Adrenal gland (tissue), 5 donors: Measurements from ENCODE around the gene OIP5.

ENCODE experiments used
- CTCF ChIP-seq, 6 experiments: fragments of 450-650 bp in 4 of 6; fragments of 200-600 bp in 2 of 6; sonication (generic) in 1 of 6; IDR thresholded peaks; 1 replicate in 5 of 6; 2 replicates in 1 of 6; pipeline versions ENCODE4 v1.5.1 to v1.8.0; 2016 to 2021; ENCODE audit warnings: antibody characterized with exemption in 6 of 6, mild to moderate bottlenecking in 2 of 6, moderate library complexity in 1 of 6
- POLR2A ChIP-seq, 2 donors: fragments of 450-650 bp; IDR thresholded peaks; one replicate each; pipeline ENCODE4 v1.6.1; 2017; ENCODE audit warnings: antibody characterized with exemption in 2 of 2, mild to moderate bottlenecking in 2 of 2, moderate library complexity in 1 of 2
- donor health status: DM: no; HTN: no; CAD: no.

- TF ChIP-seq CTCF (IDR thresholded peaks at IDR 0.05) (no peak), POLR2A (IDR thresholded peaks at IDR 0.05) (no peak)
These were observed 24.7 kb downstream of the OIP5 start for GRCh38 chr15:41307679-41308078.
